ENCODE data around the gene TEK. TPM values are rescaled to one million over a fixed set of nuclear protein-coding genes. Genes with fewer than 3 reads are reported as not detected.

The TEK gene
- total and polyA plus RNA-seq, 10 of the 15 experiments (the other 5 are each of a cell fraction or from before 2014, with no cell fraction given), result not detected

DNA sequence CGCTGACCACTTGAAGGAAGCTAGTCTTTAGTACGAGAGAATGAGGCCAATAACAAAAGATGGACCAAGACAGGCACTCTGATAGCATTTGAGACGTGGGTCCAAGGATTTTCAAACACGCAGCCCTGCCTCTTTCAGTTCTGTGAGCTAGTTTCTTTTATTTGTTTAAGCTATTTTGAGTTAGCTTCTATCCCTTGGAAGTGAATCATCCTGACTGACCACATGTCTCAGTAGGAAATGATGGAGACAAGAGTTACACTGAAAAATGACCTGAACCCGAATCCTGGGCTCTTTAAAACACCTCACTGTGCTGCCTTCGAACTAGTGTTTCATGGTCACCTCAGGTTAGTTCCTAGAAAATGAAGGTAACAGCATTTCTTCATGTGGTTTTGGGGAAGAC is 9.9 kb downstream of the TEK start:
- H3K27ac ChIP-seq (ENCODE audit: control insufficient read depth, insufficient read depth), result no peak overlapping the region
- TF ChIP-seq NFIC (IDR thresholded peaks at IDR 0.05; ENCODE audit: low read depth, low read length), result no peak
- TF ChIP-seq CHD1 (IDR thresholded peaks at IDR 0.05; ENCODE audit: low read depth, low read length), result no peak
- TF ChIP-seq RELA (IDR thresholded peaks at IDR 0.05; ENCODE audit: borderline replicate concordance, partially characterized antibody), result no peak
- TF ChIP-seq, protein P1, sequence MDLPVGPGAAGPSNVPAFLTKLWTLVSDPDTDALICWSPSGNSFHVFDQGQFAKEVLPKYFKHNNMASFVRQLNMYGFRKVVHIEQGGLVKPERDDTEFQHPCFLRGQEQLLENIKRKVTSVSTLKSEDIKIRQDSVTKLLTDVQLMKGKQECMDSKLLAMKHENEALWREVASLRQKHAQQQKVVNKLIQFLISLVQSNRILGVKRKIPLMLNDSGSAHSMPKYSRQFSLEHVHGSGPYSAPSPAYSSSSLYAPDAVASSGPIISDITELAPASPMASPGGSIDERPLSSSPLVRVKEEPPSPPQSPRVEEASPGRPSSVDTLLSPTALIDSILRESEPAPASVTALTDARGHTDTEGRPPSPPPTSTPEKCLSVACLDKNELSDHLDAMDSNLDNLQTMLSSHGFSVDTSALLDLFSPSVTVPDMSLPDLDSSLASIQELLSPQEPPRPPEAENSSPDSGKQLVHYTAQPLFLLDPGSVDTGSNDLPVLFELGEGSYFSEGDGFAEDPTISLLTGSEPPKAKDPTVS (IDR thresholded peaks at IDR 0.05; ENCODE audit: low read depth, low read length), result no peak
- TF ChIP-seq ZZZ3 (IDR thresholded peaks at IDR 0.05; ENCODE audit: control insufficient read depth, insufficient read length, low read depth), result no peak
- no peak for TF ChIP-seq NR2F1 (conservative IDR thresholded peaks at IDR 0.05)
- TF ChIP-seq ZSCAN29 (IDR thresholded peaks at IDR 0.05), result no peak
- no peak for TF ChIP-seq SREBF1 (IDR thresholded peaks at IDR 0.05; ENCODE audit: low read length)
- no peak for TF ChIP-seq POLR2A (IDR thresholded peaks at IDR 0.05; ENCODE audit: low read depth, low read length)
- SMC1A ChIA-PET (ENCODE audit: uncharacterized antibody, unreplicated experiment), result no interaction called here
- no peak overlapping the region for H3K9ac ChIP-seq (ENCODE audit: control insufficient read depth, insufficient read depth, low read length)
- no peaks in the 10 kb centered on the region for H3K9me3 ChIP-seq (replicated peaks; ENCODE audit: control insufficient read depth, insufficient read depth, low read length)
- H2AFZ ChIP-seq (ENCODE audit: control insufficient read depth, low read depth, low read length), result no peak overlapping the region
- no peaks in the 10 kb centered on the region for H3K27me3 ChIP-seq (replicated peaks in 1 of 2; ENCODE audit: control insufficient read depth in 2 of 2, insufficient read depth in 2 of 2, low read length in 1 of 2)
- in situ Hi-C loops (cut with MboI) (no loop called here), intact Hi-C loops (cut with micrococcal nuclease; ENCODE audit: unreplicated experiment) (no loop called here)
- no peaks in the 10 kb centered on the region for H3K4me1 ChIP-seq (ENCODE audit: control insufficient read depth, insufficient read depth, low read length)
- WGBS (ENCODE audit: insufficient coverage, insufficient replicate concordance, low lambda C conversion rate, missing lambda C conversion rate), result 5% methylated on average over 6 of the region's 6 CpGs
- POLR2A ChIA-PET, result no interaction called here
- CTCF ChIA-PET, result interaction anchor here (0.9 kb wide), 1 partner anchor 429 kb away, joined by 3 read pairs; no protein-coding TSS in a partner anchor
- RAD21 ChIA-PET (ENCODE audit: unreplicated experiment), result no interaction called here
- no peaks in the 10 kb centered on the region for H4K20me1 ChIP-seq (ENCODE audit: control insufficient read depth, insufficient read depth)
- no peak for ATAC-seq
- H3K36me3 ChIP-seq (ENCODE audit: control insufficient read depth in 2 of 2, insufficient read depth in 2 of 2, low read length in 1 of 2), result no peaks in the 10 kb centered on the region
- no peak for DNase-seq (ENCODE audit: low read depth, low spot score)
- H3K79me2 ChIP-seq (ENCODE audit: control insufficient read depth, insufficient read depth, low read length), result no peaks in the 10 kb centered on the region
- FAIRE-seq, result no peak
- H3K4me2 ChIP-seq (ENCODE audit: control insufficient read depth, insufficient read depth), result no peak overlapping the region
- BruUV-seq (replicated peaks), result no TSS peak
- no peak overlapping the region for H3K4me3 ChIP-seq

Data from GM12878 (cell line).